Hematopoietic multipotent progenitor cell treated with erythropoietin and hydrocortisone succinate and interleukin-3 and kit ligand, for 6 days (in vitro differentiated cells): ENCODE data around the gene C11orf68.

Source experiments
- DNase-seq: peaks from one replicate; pipeline ENCODE4 v3.0.0-alpha.2; 2015

The C11orf68 gene

GRCh38 chr11:65944191-65944590 lies 25.3 kb upstream of the C11orf68 start:
- no peak for DNase-seq

- DNase-seq = no peak
These were observed 23.7 kb upstream of the C11orf68 start for GRCh38 chr11:65942531-65942930.

GRCh38 chr11:65941720-65942310 lies 23.0 kb upstream of the C11orf68 start:
- no peak for DNase-seq

- DNase-seq = no peak
These were observed 18.9 kb upstream of the C11orf68 start for GRCh38 chr11:65937766-65938165.

GRCh38 chr11:65934014-65934413 lies 15.2 kb upstream of the C11orf68 start:
- DNase-seq = peak; percentile 98

GRCh38 chr11:65932558-65932919 lies 13.7 kb upstream of the C11orf68 start:
- peak; percentile 61 for DNase-seq

- DNase-seq = no peak
These were observed 13.1 kb upstream of the C11orf68 start for GRCh38 chr11:65931773-65932557.

- DNase-seq = peak; percentile 76
These were observed 9.8 kb upstream of the C11orf68 start for GRCh38 chr11:65928667-65929066.

- peak; percentile 97 for DNase-seq
These were observed 9.1 kb upstream of the C11orf68 start for GRCh38 chr11:65927904-65928397.

- no peak for DNase-seq
These were observed 6.5 kb upstream of the C11orf68 start for GRCh38 chr11:65925397-65925796.

- no peak for DNase-seq
These were observed 3.7 kb upstream of the C11orf68 start for GRCh38 chr11:65922565-65922964.

- DNase-seq = no peak
These were observed 3.0 kb upstream of the C11orf68 start for GRCh38 chr11:65921876-65922275.

GRCh38 chr11:65921033-65921555 lies 2.2 kb upstream of the C11orf68 start:
- DNase-seq = no peak

- no peak for DNase-seq
These were observed 1.5 kb upstream of the C11orf68 start for GRCh38 chr11:65920372-65920802.

GRCh38 chr11:65919573-65920371 lies 910 bp upstream of the C11orf68 start:
- peak; percentile 63 for DNase-seq

- peak; percentile 99 for DNase-seq
These were observed 295 bp upstream of the C11orf68 start, which contains the start of gene DRAP1 for GRCh38 chr11:65919141-65919572. DRAP1 (plus strand) TSS chr11:65919426; CDS start chr11:65919502, 76 bp downstream.

- DNase-seq = no peak
These were observed 1.2 kb downstream of the C11orf68 start for GRCh38 chr11:65917434-65918210.

GRCh38 chr11:65917077-65917433 lies 1.8 kb downstream of the C11orf68 start:
- DNase-seq = no peak

GRCh38 chr11:65916391-65916790 lies 2.5 kb downstream of the C11orf68 start:
- no peak for DNase-seq

GRCh38 chr11:65915821-65916251 lies 3.0 kb downstream of the C11orf68 start:
- DNase-seq = peak; percentile 68

GRCh38 chr11:65915101-65915820 lies 3.6 kb downstream of the C11orf68 start:
- DNase-seq = no peak

- no peak for DNase-seq
These were observed 6.0 kb downstream of the C11orf68 start for GRCh38 chr11:65912845-65913244.
